ENCODE results near the gene RASSF8.
"Not testable (repeated sequence)": the region's sequence is repeated elsewhere in the genome, so short reads cannot be mapped to it uniquely, and the experiment has no call there.

The RASSF8 gene

GRCh38 chr12:26031827-26032226, 73.3 kb downstream of the RASSF8 start:
- no peak for DNase-seq

- DNase-seq: no peak
Measured at GRCh38 chr12:26032290-26032689, 73.8 kb downstream of the RASSF8 start.

GRCh38 chr12:26032719-26033241, 74.3 kb downstream of the RASSF8 start:
- no peak for DNase-seq

GRCh38 chr12:26034371-26035142, 76.1 kb downstream of the RASSF8 start:
- DNase-seq: no peak

DNA sequence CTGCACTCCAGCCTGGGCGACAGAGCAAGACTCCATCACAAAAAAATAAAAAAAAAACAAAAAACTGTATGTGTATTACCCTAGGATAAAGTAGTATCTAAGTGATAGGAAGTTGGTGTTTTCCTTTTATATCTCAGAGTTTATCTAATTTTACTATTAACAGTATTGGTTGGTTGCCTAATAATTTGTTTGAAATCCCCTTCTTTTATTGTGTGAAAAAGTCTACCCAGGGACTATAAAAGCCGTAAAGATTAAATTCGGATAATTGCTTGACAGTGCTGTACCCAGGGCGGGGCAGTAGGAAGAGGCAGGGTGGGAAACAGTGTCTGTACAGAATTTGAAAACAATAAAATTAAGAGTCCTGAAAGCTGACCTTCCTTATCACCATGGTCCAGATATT, 78.4 kb downstream of the RASSF8 start:
- DNase-seq: no peak

DNA sequence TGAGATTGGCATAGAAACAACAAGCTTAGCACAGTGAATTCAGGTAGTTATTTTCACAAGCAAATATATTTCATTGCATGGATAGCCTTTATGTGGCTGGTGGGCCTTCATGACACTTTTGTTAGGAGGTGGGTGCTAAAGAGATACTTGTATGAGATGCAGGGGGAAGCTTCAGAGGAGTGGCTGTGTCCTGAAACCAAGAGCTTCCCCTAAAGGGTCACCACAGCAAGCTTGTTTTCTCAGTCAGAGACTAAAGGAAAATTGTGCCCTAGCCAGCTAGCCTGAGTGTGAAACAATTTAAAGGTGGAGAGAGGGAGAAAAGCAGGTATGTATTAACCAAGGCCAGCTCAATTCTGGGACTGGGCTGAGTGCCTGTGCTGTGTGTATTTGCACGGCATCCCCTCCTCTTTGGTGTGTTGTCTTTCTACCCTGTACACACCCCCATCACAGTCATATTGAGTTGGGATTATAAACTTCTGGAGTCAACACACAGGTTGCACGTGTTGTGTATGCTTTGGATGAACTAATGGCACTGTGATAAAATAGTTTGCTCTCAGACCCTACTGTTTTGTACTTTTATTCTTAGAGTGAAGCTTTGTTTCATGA, 79.2 kb downstream of the RASSF8 start:
- DNase-seq: no peak

- DNase-seq: no peak
Measured at GRCh38 chr12:26042645-26043044, 84.2 kb downstream of the RASSF8 start.

- no peak for DNase-seq
Measured at GRCh38 chr12:26043135-26044006, 84.9 kb downstream of the RASSF8 start.

DNA sequence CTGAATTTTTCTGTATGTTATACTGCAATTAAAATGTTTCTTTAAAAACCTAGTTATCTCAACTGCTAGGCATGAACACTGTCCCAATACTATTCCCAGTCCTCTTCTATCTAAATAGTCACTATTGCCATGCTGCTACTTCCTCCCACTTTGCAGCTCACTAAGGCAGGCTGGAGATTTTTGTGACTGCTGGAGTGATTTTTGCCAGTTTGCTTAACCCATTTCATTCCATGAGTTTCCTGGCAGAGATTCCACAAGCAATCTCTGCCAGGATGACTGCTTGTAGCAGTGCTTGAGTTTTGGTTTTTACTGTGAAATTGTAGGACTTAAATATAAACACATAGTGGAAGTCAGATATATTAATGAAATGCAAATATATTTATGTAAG, 85.5 kb downstream of the RASSF8 start:
- no peak for DNase-seq

GRCh38 chr12:26044592-26044991, 86.1 kb downstream of the RASSF8 start:
- DNase-seq: no peak

- DNase-seq: no peak
Measured at GRCh38 chr12:26046203-26046602, 87.7 kb downstream of the RASSF8 start.

- no peak for DNase-seq
Measured at GRCh38 chr12:26046906-26047305, 88.4 kb downstream of the RASSF8 start.

DNA sequence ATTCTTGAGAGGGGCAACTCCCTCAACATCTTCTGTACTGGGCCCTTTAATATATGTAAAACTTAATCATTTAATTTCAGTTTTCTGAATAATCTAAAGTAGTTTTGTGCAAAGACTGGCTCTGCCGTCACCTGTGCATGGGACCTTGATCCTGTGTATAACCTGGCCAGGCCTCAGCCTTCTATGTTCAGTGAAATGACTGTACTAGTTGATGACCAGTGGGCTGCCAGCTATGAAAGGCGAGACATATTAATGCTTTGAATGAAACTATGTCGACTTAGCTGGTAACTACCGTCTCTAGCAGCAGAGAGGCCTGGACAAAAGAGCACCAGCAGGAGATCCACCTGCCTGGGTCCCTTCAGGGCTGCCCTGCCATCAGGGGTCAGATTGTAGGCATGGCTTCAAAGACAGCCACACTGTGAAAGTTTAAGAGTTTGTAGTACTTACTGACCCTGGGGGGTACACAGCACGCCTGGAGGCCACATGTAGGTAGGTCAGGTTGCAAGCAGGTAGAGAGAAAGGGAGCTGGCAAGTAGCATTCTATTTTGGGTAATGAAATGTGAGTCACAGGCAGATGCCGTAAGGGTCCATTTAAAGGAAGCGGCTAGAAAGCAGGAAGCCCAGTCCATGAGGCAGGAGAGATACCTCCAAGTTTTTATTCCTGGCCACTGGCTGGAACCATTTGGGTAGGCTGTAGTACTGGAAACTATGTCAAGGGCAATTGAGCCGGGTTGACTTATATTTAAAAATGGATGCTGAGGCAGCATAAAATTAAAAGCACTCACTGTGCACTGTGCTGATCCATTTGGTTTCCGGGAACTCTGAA, 89.1 kb downstream of the RASSF8 start:
- no peak for DNase-seq

GRCh38 chr12:26052652-26053051, 94.2 kb downstream of the RASSF8 start:
- DNase-seq: no peak

GRCh38 chr12:26054383-26054782, 95.9 kb downstream of the RASSF8 start:
- DNase-seq: no peak

- DNase-seq: no peak
Measured at GRCh38 chr12:26055087-26055486, 96.6 kb downstream of the RASSF8 start.

DNA sequence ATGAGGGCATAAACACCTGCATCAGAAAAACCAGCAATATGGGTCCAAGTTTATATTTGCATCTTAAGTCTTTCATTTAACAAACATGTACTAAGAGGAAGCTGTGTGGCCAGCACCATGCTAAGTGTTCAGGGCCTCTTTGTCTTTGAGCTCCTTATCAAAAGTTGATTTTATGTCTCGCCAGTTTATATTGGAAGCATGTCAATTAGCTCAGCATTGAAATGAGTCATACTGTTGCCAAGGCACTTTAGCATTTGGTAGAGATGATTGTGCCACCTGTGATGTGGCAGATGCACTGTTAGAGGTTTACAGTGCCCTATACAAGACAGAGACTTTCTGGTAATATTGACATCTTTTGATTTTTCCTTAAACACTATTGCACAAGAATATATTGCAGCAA, 97.9 kb downstream of the RASSF8 start:
- no peak for DNase-seq

DNA sequence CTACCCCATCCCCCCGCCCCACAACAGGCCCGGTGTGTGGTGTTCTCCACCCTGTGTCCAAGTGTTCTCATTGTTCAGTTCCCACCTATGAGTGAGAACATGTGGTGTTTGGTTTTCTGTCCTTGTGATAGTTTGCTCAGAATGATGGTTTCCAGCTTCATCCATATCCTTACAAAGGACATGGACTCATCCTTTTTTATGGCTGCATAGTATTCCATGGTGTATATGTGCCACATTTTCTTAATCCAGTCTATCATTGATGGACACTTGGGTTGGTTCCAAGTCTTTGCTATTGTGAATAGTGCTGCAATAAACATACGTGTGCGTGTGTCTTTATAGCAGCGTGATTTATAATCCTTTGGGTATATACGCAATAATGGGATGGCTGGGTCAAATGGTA, 98.8 kb downstream of the RASSF8 start:
- not testable (repeated sequence) for DNase-seq

DNA sequence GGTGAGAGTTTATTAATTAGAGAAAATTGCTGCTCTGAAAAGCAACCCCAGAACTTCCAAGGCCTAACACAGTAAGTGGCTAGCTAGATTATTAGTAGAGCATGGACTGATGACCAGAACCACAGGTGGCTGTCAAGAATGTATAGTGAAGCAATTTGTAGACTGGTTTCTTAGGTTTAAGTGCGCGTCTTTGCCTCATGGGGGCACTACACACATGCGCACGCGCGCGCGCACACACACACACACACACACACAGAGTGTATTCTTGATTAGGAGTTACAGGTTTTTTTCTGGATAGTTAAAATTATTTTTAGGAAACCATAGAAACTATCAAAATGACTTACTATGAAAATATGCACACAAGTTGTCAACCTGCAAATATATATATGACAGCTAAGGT, 99.8 kb downstream of the RASSF8 start:
- peak in 1 of 2 experiments; percentile 10 for DNase-seq

DNA sequence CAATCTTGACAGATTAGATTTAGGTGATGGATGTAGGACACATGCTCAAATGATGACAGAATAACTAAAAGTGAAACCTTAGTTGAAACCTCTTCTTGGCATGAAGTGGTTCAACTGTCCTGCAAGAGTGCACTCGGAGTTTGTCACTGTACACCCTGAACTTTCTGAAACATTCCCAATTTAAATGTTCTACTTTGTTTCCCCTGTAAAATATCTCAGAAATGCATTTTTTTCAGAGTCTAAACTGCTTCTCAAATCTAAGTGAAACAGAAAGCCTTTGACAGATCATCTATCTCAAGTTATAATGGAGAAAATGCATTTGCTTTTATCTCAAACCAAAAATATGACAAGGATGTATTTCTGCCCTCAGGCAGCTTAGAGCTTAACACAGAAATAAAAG, 100.3 kb downstream of the RASSF8 start:
- DNase-seq: no peak

- no peak for DNase-seq
Measured at GRCh38 chr12:26062006-26062405, 103.5 kb downstream of the RASSF8 start.

- no peak for DNase-seq
Measured at GRCh38 chr12:26062566-26062965, 104.1 kb downstream of the RASSF8 start.

DNA sequence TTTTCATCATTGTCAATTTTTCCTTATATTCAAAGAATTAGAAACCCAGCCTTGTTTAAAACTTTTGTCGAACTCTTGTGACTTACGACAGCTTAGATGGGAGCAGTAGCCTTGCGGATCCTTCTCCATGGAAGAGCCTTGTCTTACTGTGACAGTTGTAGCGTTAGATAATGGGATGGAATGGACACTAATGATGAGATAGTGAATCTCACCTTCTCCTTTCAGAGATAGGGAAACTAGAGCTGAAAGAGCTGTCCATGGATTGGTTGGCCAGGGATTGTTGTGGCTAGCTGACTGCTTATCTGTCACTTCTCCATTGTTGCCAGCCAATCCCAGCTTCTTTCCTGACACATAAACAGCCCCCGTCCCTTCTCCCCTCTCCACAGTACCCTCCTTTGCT, 107.0 kb downstream of the RASSF8 start:
- no peak for DNase-seq
